Mesendoderm (in vitro differentiated cells): ENCODE results near the gene IGSF6.

Experiments used
- DNase-seq: peaks from one replicate; pipeline ENCODE4 v3.0.0; 2013
- H2AK5ac ChIP-seq: 2 replicates; pipeline ENCODE4 v1.6.1; 2013; ENCODE audit warnings: low read length, inconsistent platforms
- H2BK120ac ChIP-seq: 2 replicates; pipeline ENCODE4 v1.6.1; 2013; ENCODE audit warnings: low read depth, mild to moderate bottlenecking, low read length, moderate library complexity, mixed read lengths
- H2BK15ac ChIP-seq: replicated peaks from 2 replicates; pipeline ENCODE4 v1.6.1; 2013; ENCODE audit warnings: low read depth, mild to moderate bottlenecking, moderate library complexity
- H2BK5ac ChIP-seq: 2 replicates; pipeline ENCODE4 v1.6.1; 2013; ENCODE audit warnings: low read length, inconsistent platforms
- H3K18ac ChIP-seq: 2 replicates; pipeline ENCODE4 v1.6.1; 2013; ENCODE audit warnings: mild to moderate bottlenecking, low read length, mixed read lengths
- H3K23ac ChIP-seq: one replicate; pipeline ENCODE4 v1.6.1; 2013; ENCODE audit warnings: low read length
- H3K27ac ChIP-seq: 2 replicates; pipeline ENCODE4 v1.5.1; 2013; ENCODE audit warnings: low read depth, mild to moderate bottlenecking, inconsistent platforms, low read length, moderate library complexity
- H3K27me3 ChIP-seq: 2 replicates; pipeline ENCODE4 v1.6.1; 2013; ENCODE audit warnings: low read length, control low read depth, mild to moderate bottlenecking, inconsistent platforms; ENCODE audit not compliant: insufficient read depth, poor library complexity
- H3K36me3 ChIP-seq: 2 replicates; pipeline ENCODE4 v1.6.1; 2013; ENCODE audit warnings: low read length, inconsistent platforms; ENCODE audit not compliant: control insufficient read depth, insufficient read depth
- H3K4ac ChIP-seq: one replicate; pipeline ENCODE4 v1.6.1; 2013; ENCODE audit warnings: low read depth, mild to moderate bottlenecking, low read length, moderate library complexity
- H3K4me1 ChIP-seq: 2 replicates; pipeline ENCODE4 v1.6.1; 2013; ENCODE audit warnings: low read depth, low read length, inconsistent platforms; ENCODE audit not compliant: control insufficient read depth
- H3K4me2 ChIP-seq: 2 replicates; pipeline ENCODE4 v1.6.1; 2013; ENCODE audit warnings: low read length
- H3K4me3 ChIP-seq: 2 replicates; pipeline ENCODE4 v1.5.1; 2013; ENCODE audit warnings: mild to moderate bottlenecking, low read length
- H3K56ac ChIP-seq: one replicate; pipeline ENCODE4 v1.6.1; 2013; ENCODE audit warnings: low read length
- H3K79me1 ChIP-seq: 2 replicates; pipeline ENCODE4 v1.6.1; 2013; ENCODE audit warnings: low read length, inconsistent platforms
- H3K79me2 ChIP-seq: 2 replicates; pipeline ENCODE4 v1.6.1; 2013; ENCODE audit warnings: mild to moderate bottlenecking, low read length; ENCODE audit not compliant: control insufficient read depth, insufficient read depth
- H3K9ac ChIP-seq: 2 replicates; pipeline ENCODE4 v1.6.1; 2013; ENCODE audit warnings: low read length, inconsistent platforms
- H4K5ac ChIP-seq: one replicate; pipeline ENCODE4 v1.6.1; 2013; ENCODE audit warnings: low read length
- H4K8ac ChIP-seq: one replicate; pipeline ENCODE4 v1.6.1; 2013; ENCODE audit warnings: low read depth, mild to moderate bottlenecking, control low read depth, low read length, moderate library complexity
- WGBS: extraction: QIAGEN DNeasy Blood & Tissue Kit; methylation state at CpG from one replicate; pipeline ENCODE4 v1.1.7; 2013; ENCODE audit warnings: low lambda C conversion rate, missing lambda C conversion rate; ENCODE audit not compliant: insufficient coverage; ENCODE audit errors: extremely low coverage; 5-methylcytosine and 5-hydroxymethylcytosine counted together

The IGSF6 gene

GRCh38 chr16:21619765-21620425 lies 32.5 kb downstream of the IGSF6 start:
- Histone ChIP-seq H2BK120ac (no peak overlapping the region), H3K9ac (no peak overlapping the region), H3K18ac (no peak overlapping the region), H3K79me1 (peaks cover 8% of the 10 kb centered on the region), H2BK5ac (no peak overlapping the region), H3K4ac (no peak overlapping the region), H3K27me3 (no peaks in the 10 kb centered on the region), H3K36me3 (no peaks in the 10 kb centered on the region), H3K4me1 (no peaks in the 10 kb centered on the region), H3K56ac (no peak overlapping the region), H3K4me3 (no peak overlapping the region), H4K5ac (no peak overlapping the region), H2AK5ac (no peak overlapping the region), H2BK15ac (no peak overlapping the region), H3K23ac (no peak overlapping the region), H4K8ac (no peak overlapping the region), H3K4me2 (no peak overlapping the region), H3K27ac (no peak overlapping the region), H3K79me2 (peaks cover 10% of the 10 kb centered on the region)
- peak; percentile 68 for DNase-seq
- WGBS: no CpG with 5 or more reads among the region's 4 CpGs

GRCh38 chr16:21618281-21618680 lies 34.1 kb downstream of the IGSF6 start:
- Histone ChIP-seq H2AK5ac (no peak overlapping the region), H3K18ac (no peak overlapping the region), H3K4ac (no peak overlapping the region), H3K4me3 (no peak overlapping the region), H3K36me3 (no peaks in the 10 kb centered on the region), H2BK15ac (no peak overlapping the region), H3K27me3 (no peaks in the 10 kb centered on the region), H3K56ac (no peak overlapping the region), H3K4me2 (no peak overlapping the region), H3K23ac (no peak overlapping the region), H3K27ac (no peak overlapping the region), H4K5ac (no peak overlapping the region), H3K4me1 (no peaks in the 10 kb centered on the region), H3K79me1 (peaks cover 14% of the 10 kb centered on the region), H4K8ac (no peak overlapping the region), H3K9ac (no peak overlapping the region), H3K79me2 (peaks cover 11% of the 10 kb centered on the region), H2BK120ac (no peak overlapping the region), H2BK5ac (no peak overlapping the region)
- DNase-seq: no peak
- WGBS: 100% methylated on average over 3 of the region's 5 CpGs

GRCh38 chr16:21617607-21618006 lies 34.8 kb downstream of the IGSF6 start:
- no peak overlapping the region for H4K5ac ChIP-seq
- no peak overlapping the region for H2BK5ac ChIP-seq
- H2BK15ac ChIP-seq: no peak overlapping the region
- no peak overlapping the region for H3K4me3 ChIP-seq
- H2AK5ac ChIP-seq: no peak overlapping the region
- no peak overlapping the region for H4K8ac ChIP-seq
- no CpG with 5 or more reads among the region's 3 CpGs for WGBS
- peaks cover 17% of the 10 kb centered on the region for H3K79me1 ChIP-seq
- no peaks in the 10 kb centered on the region for H3K27me3 ChIP-seq
- no peaks in the 10 kb centered on the region for H3K36me3 ChIP-seq
- DNase-seq: no peak
- H3K18ac ChIP-seq: no peak overlapping the region
- H3K4me2 ChIP-seq: no peak overlapping the region
- no peak overlapping the region for H2BK120ac ChIP-seq
- H3K9ac ChIP-seq: no peak overlapping the region
- no peak overlapping the region for H3K4ac ChIP-seq
- H3K79me2 ChIP-seq: peaks cover 15% of the 10 kb centered on the region
- H3K4me1 ChIP-seq: no peaks in the 10 kb centered on the region
- H3K27ac ChIP-seq: no peak overlapping the region
- no peak overlapping the region for H3K23ac ChIP-seq
- no peak overlapping the region for H3K56ac ChIP-seq

- Histone ChIP-seq H3K4me3 (no peak overlapping the region), H2BK120ac (no peak overlapping the region), H3K4me1 (peaks cover 7% of the 10 kb centered on the region), H3K27me3 (no peaks in the 10 kb centered on the region), H4K5ac (no peak overlapping the region), H2BK15ac (no peak overlapping the region), H3K4ac (no peak overlapping the region), H3K4me2 (no peak overlapping the region), H3K18ac (no peak overlapping the region), H3K27ac (no peak overlapping the region), H3K79me2 (peaks cover 25% of the 10 kb centered on the region), H3K9ac (no peak overlapping the region), H2BK5ac (no peak overlapping the region), H2AK5ac (no peak overlapping the region), H3K36me3 (no peaks in the 10 kb centered on the region), H4K8ac (no peak overlapping the region), H3K56ac (no peak overlapping the region), H3K23ac (no peak overlapping the region), H3K79me1 (peaks cover 23% of the 10 kb centered on the region)
- no CpG with 5 or more reads among the region's 3 CpGs for WGBS
- no peak for DNase-seq
These were observed 37.5 kb downstream of the IGSF6 start for GRCh38 chr16:21614896-21615295.

- peaks cover 17% of the 10 kb centered on the region for H3K4me1 ChIP-seq
- no peaks in the 10 kb centered on the region for H3K27me3 ChIP-seq
- H2AK5ac ChIP-seq: no peak overlapping the region
- H3K9ac ChIP-seq: no peak overlapping the region
- no peak for DNase-seq
- H3K36me3 ChIP-seq: no peaks in the 10 kb centered on the region
- no peak overlapping the region for H3K27ac ChIP-seq
- H3K56ac ChIP-seq: no peak overlapping the region
- H2BK5ac ChIP-seq: no peak overlapping the region
- H3K79me2 ChIP-seq: peaks cover 34% of the 10 kb centered on the region
- H2BK15ac ChIP-seq: no peak overlapping the region
- H3K18ac ChIP-seq: no peak overlapping the region
- no peak overlapping the region for H4K5ac ChIP-seq
- H3K4ac ChIP-seq: no peak overlapping the region
- no peak overlapping the region for H3K4me3 ChIP-seq
- no peak overlapping the region for H3K4me2 ChIP-seq
- no peak overlapping the region for H3K23ac ChIP-seq
- H3K79me1 ChIP-seq: peaks cover 30% of the 10 kb centered on the region
- H2BK120ac ChIP-seq: no peak overlapping the region
- no peak overlapping the region for H4K8ac ChIP-seq
- WGBS: no CpG with 5 or more reads among the region's 2 CpGs
These were observed 38.6 kb downstream of the IGSF6 start for GRCh38 chr16:21613781-21614180.

GRCh38 chr16:21613361-21613760 lies 39.0 kb downstream of the IGSF6 start:
- H3K56ac ChIP-seq: no peak overlapping the region
- no peak overlapping the region for H3K23ac ChIP-seq
- no peak overlapping the region for H4K5ac ChIP-seq
- H3K27me3 ChIP-seq: no peaks in the 10 kb centered on the region
- no peak overlapping the region for H3K9ac ChIP-seq
- no peaks in the 10 kb centered on the region for H3K36me3 ChIP-seq
- no peak overlapping the region for H2BK15ac ChIP-seq
- DNase-seq: no peak
- H3K4ac ChIP-seq: no peak overlapping the region
- peaks cover 18% of the 10 kb centered on the region for H3K4me1 ChIP-seq
- H3K79me2 ChIP-seq: peaks cover 39% of the 10 kb centered on the region
- no peak overlapping the region for H4K8ac ChIP-seq
- no peak overlapping the region for H2BK120ac ChIP-seq
- no peak overlapping the region for H3K4me2 ChIP-seq
- H2AK5ac ChIP-seq: no peak overlapping the region
- WGBS: no CpG with 5 or more reads among the region's 4 CpGs
- H3K79me1 ChIP-seq: peaks cover 33% of the 10 kb centered on the region
- H3K27ac ChIP-seq: no peak overlapping the region
- H2BK5ac ChIP-seq: no peak overlapping the region
- no peak overlapping the region for H3K4me3 ChIP-seq
- no peak overlapping the region for H3K18ac ChIP-seq
